K562 (cell line): ENCODE measurements around the gene CRYBG3.

Experiments used
- MXI1 ChIP-seq: IDR thresholded peaks from 2 replicates; pipeline ENCODE4 v1.6.1; 2011; ENCODE audit warnings: low read depth, mild to moderate bottlenecking, improper control_type of control experiment, low read length
- TF ChIP-seq, protein P1 (sequence below): fragments of 200-800 bp; sonication (Bioruptor generic); IDR thresholded peaks from 2 replicates; pipeline ENCODE4 v1.6.1; 2017; ENCODE audit warnings: missing genetic modification characterization, missing compliant biosample characterization

DNA sequence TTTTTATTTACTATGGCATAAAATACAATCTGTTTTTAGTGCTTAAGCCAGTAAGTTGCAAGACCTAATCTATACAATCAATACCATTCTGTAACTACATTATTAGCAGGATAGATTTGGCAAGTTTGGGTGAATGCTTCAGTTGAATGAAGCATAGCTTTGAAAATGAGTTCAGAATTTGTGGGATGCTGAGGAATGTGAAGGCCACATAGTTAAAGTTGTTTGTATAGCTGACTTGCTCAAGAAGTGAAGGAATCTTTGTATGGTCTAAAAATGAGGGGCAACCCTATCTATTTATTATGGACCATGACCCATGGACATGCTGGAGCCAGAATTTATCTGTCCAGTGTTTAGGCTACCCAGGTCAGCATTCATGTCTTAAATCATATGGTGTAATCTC is 58.5 kb downstream of the CRYBG3 start:
- TF ChIP-seq, protein P1, sequence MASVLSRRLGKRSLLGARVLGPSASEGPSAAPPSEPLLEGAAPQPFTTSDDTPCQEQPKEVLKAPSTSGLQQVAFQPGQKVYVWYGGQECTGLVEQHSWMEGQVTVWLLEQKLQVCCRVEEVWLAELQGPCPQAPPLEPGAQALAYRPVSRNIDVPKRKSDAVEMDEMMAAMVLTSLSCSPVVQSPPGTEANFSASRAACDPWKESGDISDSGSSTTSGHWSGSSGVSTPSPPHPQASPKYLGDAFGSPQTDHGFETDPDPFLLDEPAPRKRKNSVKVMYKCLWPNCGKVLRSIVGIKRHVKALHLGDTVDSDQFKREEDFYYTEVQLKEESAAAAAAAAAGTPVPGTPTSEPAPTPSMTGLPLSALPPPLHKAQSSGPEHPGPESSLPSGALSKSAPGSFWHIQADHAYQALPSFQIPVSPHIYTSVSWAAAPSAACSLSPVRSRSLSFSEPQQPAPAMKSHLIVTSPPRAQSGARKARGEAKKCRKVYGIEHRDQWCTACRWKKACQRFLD (CRISPR knock-in tag): no peak
- TF ChIP-seq MXI1: no peak
